HG02759 (cell line): ENCODE results near the gene TCEAL1.
"Not testable (repeated sequence)": the region's sequence is repeated elsewhere in the genome, so short reads cannot be mapped to it uniquely, and the experiment has no call there.

Experiments
- ATAC-seq: cut with Tn5 transposase; IDR thresholded peaks from one replicate; pipeline ENCODE4 v1.9.1; 2021; ENCODE audit warnings: mild to moderate bottlenecking, moderate library complexity; ENCODE audit not compliant: unreplicated experiment

The TCEAL1 gene

DNA sequence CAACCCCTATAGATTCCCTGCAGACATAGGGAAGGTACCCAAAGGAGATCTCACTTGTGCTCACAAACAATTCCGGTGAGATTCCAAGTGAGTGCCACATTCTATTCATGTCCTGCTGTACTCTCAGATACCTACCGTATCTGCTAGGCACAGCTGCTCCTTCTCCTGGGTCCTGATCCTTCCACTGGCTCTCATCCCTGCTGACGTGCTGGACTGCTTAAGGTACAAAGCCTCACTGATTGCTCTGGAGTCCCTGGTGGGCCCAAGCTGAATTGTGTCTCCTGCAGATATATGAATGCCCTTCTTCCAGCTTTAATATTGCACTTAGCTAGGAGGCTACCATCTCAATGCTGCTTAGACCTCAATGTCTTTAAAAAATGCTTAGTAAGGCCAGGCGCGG, 2.4 kb downstream of the TCEAL1 start:
- no peak for ATAC-seq

DNA sequence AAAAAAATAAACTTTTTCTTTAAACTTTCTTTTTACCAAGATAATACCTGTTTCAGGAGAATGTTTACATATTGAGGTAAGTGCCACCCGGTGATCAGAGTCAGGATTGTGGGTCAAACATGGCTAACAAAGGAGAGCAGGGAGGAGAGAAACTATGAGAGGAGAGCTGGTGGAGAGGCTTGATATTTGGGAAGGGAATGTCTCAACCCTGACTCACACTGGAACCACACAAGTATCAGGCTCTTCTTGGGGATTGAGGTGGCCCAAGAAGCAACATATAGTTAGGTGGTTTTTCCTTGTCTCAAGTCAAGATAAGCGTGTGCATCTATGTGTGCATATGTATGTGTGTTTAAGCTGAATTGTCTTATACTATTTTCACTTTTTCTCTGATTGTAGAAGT, 6.7 kb downstream of the TCEAL1 start:
- ATAC-seq = no peak

DNA sequence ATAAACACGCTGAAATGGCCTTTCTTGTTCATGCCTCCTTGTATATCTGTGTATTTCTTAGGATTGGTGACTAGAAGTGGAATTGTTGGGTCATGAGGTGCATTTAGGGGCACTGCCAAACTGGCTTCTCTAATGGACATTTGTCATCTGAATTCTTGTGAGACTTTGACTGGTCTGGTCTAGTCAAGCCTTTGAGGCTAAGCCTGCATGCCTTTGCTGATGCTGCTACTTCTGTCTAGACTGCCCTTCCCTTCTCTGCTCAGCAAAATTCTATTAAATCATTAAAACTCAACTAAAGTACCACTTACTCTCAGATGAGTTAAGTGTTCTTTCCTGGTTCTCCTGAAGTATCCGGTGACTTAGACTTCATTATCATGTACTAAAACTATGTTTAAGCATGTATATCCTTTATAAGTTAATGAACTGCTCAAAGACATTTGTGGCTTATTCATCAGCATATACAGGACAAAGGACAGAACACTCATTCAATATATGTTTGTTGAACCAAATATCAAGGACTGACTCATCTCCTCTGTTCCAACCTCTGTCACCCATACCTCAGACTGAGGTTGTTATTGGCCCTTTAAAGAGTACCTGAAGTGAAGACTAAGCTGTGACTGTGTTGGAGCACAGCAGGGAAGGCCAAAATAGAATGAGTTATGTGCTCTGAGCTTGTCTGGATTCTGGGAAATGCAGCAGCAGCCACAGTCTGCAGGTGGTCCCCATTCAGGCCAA, 9.0 kb downstream of the TCEAL1 start:
- no peak for ATAC-seq

DNA sequence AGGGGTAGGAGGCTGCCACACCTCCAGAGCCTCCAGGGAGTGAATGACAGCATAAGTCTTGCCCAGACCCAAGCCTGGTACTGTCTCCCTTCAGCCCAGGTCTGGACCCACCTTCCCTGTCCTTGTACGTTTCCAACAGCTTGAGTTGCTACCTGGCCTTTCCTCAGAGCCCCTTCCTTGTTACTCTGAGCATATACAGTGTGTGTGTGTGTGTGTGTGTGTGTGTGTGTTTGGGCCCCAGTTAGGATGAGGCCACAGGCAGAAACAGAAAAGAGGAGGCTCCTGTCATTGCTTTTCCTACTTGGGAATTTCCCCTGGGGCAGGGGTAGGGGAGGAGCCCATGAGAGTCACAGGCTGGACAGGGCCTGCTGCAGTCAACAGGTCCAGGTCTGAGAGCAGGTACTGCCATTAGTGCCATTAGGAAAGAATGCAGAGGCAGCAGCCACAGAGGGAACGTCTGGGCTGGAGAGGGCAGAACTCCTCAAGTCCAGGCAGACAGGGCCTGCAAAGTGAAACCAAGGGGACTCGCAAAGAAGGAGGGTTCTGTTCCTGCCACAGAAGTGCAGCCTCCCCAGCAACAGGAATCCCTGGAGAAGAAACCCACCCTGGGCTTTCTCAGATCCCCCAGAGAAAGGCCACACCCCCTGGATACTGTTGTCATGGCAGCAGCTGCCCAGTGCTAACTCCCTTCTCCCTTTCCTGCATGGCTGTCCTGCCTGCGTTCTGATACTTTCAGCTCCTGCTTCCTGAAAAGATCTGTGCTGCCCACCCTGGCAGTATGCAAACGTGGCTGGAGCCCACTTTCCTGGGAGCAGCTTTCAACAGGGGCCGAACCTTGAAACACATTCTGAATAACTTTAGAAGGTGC, 9.9 kb downstream of the TCEAL1 start:
- ATAC-seq = not testable (repeated sequence)

DNA sequence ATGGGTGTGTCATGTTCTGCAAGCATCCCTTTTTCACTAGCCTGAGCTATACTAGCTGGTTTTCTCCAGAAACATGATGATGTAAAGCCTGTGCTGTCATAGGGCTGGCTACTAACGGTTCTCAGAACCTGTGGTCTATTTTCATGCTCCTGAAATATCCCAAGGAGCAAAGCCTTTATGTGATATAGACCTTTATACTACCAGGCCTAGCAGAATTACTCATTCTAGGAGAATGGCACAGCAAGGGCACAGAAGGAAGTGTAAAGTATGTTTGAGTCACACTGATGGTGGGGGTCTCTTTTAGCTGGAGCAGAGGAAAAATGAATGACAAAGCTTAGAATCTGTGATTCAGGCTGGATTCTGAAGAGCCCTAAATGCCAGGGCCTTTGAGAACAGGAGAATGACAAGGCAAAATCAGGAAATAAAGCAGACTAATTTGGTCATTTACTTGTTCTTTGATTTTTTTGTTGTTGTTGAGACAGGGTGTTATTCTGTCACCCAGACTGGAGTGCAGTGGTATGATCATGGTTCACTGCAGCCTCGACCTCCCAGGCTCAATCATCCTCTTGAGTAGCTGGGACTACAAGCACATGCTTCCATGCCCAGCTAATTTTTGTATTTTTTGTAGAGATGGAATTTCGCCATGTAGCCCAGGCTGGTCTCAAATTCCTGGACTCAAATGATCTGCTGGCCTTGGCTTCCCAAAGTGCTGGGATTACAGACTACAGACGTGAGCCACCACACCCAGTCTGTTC, 11.8 kb downstream of the TCEAL1 start:
- ATAC-seq = no peak

DNA sequence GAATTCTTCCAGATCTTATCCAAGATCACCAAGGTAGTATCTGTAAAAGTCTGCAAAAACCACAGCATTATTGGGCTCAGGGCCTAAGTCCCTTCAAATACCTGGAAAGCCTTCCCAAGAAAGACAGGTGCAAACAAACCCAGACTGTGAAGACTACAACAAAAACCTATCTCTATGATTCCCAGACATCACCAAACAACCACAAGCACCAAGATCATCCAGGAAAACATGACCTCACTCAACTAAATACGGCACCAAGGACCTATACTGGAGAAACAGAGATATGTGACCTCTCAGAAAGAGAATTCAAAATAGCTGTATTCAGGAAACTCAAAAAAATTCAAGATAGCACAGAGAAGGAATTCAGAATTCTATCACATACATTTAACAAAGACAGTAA, 15.3 kb downstream of the TCEAL1 start:
- no peak for ATAC-seq

DNA sequence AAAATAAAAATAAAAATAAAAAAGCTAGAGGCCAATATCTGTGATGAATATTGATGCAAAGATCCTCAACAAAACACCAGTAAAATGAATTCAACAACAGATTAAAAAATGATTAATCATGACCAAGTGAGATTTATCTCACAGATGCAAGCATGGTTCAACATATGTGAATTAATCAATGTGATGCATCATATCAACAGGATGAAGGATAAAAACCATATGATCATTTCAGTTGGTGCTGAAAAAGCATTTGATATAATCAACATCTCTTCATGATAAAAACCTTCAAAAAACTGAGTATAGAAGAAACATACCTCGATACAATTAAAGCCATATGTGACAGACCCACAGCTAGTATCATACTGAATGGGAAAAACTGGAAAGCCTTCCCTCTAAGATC, 18.9 kb downstream of the TCEAL1 start:
- no peak for ATAC-seq

DNA sequence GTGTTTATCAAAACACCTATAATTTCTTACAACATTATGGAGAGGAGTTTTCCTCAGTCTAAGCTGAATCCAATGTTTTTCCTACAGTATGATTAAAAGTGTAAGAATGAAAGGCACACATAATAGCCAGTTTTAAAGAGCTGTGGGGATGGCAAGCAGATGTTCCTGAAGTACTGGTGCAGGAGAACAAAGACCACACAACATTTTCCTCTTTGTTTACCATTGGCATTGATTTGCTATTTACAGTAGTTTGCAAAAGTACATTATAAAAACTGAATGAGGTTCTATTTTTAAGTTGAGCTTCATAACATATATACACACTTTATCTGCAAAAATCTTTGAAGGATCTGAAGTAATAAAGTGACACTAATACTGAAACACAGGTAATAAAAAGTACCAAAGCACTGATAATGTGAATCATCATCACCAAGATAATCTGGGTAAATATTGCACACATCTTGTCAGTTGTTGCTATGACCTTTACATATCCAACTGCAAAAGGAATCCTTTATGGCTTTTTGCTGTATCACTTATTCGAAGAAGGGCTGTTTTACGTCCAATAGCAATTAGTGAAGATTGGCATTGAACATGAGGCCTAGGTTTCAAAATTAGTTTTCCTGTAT, 22.5 kb downstream of the TCEAL1 start:
- ATAC-seq = no peak

DNA sequence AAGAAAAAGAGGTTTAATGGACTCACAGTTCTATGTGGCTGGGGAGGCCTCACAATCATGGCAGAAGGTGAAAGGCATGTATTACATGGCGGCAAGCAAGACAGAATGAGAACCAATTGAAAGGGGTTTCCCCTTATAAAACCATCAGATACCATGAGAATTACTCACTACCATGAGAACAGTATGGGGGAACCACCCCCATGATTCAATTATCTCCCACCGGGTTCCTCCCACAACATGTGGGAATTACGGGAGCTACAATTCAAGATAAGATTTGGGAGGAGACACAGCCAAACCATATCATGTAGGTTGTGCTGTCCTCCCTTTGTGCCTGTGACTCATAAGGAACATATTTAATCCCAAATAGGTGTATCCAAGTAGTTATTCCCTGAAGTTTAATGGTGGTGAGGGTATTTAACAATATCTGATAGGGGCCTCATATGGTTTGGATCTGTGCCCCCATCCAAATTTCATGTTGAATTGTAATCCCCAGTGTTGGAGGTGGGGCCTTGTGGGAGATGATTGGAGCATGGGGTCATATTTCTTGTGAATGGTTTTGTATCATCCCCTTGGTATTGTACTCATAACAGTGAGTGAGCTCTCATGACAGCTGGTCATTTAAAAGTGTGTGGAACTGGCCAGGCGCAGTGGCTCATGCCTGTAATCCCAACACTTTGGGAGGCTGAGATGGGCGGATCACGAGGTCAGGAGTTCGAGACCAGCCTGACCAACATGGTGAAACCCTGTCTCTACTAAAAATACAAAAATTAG, 26.6 kb downstream of the TCEAL1 start:
- ATAC-seq = not testable (repeated sequence)

DNA sequence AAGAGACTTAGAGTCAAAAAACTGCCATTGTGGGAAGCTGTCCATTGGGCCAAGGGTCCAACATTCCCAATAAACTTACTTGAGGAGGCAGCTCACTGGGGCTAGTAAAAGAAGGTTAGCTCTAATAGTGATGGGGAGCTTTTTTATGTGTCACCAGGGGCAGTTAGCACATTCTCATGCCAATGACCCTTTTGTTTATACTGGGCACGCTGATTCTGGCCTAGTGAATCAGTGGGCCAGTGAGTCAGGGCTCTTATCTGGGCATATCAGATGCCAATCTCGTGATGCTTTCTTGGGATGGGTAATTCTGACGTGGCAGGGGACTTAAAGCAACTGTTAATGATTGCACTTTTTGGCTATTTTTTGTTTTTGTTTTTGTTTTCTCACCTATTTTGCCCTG, 27.8 kb downstream of the TCEAL1 start:
- no peak for ATAC-seq

DNA sequence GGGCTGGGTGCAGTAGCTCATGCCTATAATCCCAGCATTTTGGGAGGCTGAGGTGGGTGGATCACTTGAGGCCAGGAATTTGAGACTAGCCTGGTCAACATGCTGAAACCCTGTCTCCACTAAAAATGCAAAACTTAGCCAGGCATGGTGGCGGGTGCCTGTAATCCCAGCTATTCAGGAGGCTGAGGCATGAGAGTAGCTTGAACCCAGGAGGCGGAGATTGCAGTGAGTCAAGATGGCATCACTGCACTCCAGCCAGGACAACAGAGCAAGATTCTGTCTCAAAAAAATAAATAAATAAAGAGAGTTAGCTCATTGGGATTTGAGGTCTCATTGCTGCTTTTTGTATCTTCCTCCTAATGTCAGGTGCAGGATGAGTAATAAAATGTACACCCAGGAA, 28.3 kb downstream of the TCEAL1 start:
- ATAC-seq = not testable (repeated sequence)

DNA sequence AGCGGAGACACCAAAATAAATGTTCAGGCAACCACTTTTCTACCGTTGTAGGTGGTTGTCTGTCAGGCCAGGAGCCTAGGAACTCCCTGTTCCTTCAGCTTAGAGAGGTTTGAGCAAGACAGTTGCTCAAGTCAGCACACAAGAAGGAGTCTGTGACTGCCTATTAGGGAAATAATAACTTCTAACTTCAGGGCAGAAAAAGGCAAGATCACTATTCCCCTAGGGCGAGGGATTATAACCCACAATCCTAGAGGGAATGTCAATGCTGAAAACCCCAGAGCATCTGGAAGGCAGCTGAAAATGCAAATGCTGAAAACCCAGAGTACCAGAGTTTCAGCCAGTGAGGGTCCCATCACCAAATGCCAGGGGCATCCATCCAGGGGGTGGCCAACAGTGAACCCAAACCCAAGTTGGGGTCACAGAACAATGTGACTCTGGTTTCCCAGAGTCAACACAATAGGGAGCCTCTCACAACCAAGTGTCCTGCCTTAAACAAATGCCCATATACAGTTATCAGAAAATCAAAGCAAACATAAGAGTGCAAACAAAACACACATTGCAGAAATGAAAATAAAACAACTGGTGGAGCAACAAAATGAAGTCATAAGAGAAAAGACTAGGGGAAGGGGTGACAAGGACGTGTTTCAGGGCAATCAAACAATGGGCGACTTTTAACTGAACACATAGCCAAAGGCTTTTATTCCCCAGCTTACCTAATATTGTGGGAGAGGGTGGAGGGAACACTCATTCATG, 30.1 kb downstream of the TCEAL1 start:
- no peak for ATAC-seq

DNA sequence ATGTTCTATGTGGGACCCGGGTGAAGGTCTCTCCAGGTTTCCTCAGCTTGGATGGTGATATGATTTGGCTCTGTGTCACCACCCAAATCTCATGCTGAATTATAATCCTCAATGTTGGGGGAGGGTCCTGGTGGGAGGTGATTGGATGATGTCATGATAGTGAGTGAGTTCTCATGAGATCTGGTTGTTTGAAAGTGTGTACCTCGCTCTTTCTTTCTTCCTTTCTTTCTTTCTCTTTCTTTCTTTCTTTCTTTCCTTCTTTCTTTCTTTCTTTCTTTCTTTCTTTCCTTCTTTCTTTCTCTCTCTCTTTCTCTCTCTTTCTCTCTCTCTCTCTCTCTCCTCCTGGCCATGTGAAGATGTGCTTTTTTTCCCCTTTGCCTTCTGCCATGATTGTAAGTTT, 30.7 kb downstream of the TCEAL1 start:
- not testable (repeated sequence) for ATAC-seq

DNA sequence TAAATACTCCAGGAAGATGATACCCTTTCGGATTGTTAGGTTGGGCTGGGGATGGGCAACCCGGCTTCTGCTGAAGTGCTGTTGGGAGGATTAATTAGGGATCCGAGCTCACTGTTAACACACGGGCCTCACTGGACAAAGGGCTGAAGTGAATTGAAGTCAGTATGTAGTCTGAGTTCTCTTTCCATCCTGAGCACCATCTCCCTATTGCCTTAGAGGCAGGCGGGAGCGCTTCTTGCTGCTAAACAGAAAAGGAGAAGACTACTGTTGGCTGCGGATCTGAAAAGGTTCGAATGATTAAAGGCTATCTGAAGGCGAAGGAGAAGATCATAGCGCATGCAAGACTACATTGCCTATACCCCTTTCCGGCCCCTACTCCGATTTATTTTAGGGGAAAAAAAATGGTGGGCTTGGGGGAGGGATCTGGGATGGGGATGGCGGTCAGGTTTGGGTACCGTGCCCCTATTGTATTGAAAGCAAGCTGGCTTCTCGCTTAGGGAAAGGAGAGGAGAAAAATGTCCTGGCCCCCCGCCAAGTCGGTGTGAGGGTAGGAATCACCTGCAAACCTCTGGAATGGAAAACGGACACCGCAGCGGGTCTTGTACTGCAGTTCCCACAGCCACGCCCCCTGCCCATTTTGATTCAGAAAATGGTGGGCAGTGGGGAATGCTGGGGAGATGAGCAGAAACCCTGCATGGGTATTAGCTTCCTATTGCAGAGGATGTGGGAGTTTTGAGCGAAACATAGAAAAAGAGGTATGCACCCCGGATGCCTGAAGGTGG, 35.4 kb downstream of the TCEAL1 start:
- no peak for ATAC-seq

DNA sequence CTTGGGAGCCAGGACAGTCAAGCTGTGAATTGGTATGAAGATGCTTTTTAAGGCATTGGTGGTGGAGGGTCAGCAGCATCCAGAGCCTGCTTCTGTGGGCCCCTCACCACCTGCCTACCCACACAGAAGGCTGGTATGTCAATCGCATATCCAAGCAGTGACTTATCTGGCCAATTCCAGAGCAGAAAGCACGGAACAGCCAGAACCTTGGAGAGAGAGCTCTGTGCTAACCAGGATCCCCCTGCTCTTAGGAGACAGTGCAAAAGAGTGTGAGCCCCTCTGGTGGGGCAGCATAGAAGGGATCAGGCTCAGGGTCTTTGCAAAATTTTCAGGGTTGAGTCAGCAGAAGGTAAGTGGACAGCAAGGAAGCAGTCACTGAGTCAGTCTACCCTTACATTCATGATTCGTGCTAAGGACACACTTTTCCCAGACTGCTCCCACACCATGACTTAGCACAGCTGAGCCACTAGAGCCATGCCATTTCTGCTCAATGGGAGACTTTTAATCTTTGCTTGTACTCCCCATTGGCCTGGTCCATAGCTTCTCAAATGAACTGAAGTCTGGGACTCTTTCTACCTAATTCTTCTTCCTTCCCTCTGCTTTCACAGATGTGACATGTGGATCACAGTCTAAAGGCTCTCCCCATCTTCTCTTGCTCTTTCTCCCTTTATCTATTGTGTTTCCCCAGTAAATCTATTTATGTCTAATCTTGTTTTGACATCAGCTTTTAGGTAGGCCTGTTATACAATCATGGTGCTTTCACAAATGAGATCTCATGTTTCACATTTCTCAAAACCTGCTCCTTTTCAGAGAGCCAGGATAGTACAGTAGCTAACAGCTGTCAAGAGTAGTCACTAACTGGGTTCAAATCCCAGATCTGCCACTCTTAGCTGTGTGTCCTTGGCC, 37.7 kb downstream of the TCEAL1 start:
- ATAC-seq = no peak

DNA sequence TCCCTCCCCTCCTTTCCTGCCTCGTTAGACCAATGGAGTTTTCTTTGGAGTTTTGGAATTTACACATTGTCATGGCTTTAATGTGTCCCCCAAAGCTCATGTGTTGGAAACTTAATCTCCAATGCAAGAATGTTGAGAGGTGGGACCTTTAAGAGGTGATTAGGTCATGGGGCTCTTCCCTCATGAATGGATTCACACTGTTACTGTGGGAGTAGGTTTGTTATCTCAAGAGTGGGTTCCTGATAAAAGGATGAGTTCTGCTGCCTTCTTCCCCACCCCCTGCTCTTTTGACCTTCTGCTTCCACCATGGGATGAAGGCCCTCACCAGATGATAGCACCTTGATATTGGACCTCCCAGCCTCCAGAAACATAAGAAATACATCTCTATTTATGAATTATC, 41.0 kb downstream of the TCEAL1 start:
- ATAC-seq = no peak

DNA sequence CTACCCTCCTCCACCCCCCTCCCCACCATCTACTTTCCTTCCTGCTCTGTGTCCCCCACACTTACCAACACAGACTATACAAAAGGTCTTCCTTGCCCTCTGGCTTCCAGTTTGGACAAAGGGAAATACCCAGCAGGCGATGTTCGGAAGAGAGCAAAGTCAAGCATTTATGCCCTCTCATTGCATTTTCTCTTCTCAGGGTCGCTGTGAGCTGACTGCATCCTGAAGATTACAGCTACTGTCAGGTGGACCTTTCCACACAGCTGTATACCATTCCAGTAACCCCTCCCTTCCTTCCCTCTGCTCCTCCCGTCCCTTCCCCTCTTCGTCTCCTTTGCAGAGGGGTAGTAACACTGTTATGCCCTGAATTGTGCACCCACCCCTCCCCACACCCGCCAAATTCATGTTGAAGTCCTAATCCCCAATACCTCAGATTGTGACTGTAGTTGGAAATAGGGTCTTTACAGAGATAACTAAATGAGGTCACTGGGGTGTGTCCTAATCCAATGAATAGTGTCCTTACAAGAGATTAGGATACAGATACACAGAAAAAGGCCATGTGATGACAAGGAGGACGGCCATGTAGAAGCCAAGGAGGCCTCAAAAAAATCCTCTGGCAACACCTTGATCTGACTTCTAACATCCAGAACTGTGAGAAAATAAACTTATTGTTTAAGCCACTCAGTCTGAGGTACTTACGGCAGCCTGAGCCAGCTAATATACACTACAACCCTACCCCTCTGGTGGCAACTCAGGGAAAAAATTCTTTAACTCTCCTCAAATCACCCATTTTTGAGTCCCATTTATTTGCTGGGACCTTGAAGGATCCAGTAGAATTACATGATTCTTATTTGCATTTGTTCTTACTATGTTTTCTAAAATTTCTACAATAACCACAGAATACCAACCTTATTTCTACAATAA, 46.0 kb downstream of the TCEAL1 start:
- no peak for ATAC-seq
